MM.1S (cell line): Measurements from ENCODE around the gene DLGAP1.

Experiments used
- DNase-seq: peaks from one replicate; pipeline ENCODE4 v3.0.0-alpha.2; 2015
- H2AFZ ChIP-seq: fragments of 300-600 bp; sonication (generic); 2 replicates; pipeline ENCODE4 v1.6.0; 2016; ENCODE audit warnings: antibody characterized with exemption, low read length
- H3F3A ChIP-seq: fragments of 300-600 bp; sonication (generic); 2 replicates; pipeline ENCODE4 v1.6.1; 2016; ENCODE audit warnings: mild to moderate bottlenecking, antibody characterized with exemption, low read length, moderate library complexity, mixed read lengths; ENCODE audit not compliant: insufficient read depth
- H3K27ac ChIP-seq: fragments of 300-600 bp; sonication (generic); 2 replicates; pipeline ENCODE4 v1.5.1; 2016; ENCODE audit warnings: mild to moderate bottlenecking, low read length
- H3K27me3 ChIP-seq: fragments of 300-600 bp; sonication (generic); replicated peaks from 2 replicates; pipeline ENCODE4 v1.6.0; 2016; ENCODE audit warnings: low read length; ENCODE audit not compliant: insufficient read depth
- H3K36me3 ChIP-seq: fragments of 300-600 bp; sonication (generic); replicated peaks from 2 replicates; pipeline ENCODE4 v1.6.1; 2016; ENCODE audit warnings: mild to moderate bottlenecking, low read length, mixed read lengths; ENCODE audit not compliant: insufficient read depth
- H3K4me1 ChIP-seq: fragments of 300-600 bp; sonication (generic); 2 replicates; pipeline ENCODE4 v1.6.1; 2016; ENCODE audit warnings: low read length, mixed read lengths
- H3K4me2 ChIP-seq: fragments of 300-600 bp; sonication (generic); 2 replicates; pipeline ENCODE4 v1.6.0; 2016; ENCODE audit warnings: low read depth, low read length
- H3K4me3 ChIP-seq: fragments of 300-600 bp; sonication (generic); 2 replicates; pipeline ENCODE4 v1.5.1; 2016; ENCODE audit warnings: low read length, mixed read lengths
- H3K79me2 ChIP-seq: fragments of 300-600 bp; sonication (generic); 2 replicates; pipeline ENCODE4 v1.6.1; 2016; ENCODE audit warnings: mixed run types, low read length, mixed read lengths
- H3K9ac ChIP-seq: fragments of 300-600 bp; sonication (generic); 2 replicates; pipeline ENCODE4 v1.6.1; 2016; ENCODE audit warnings: low read length, mixed read lengths
- H3K9me2 ChIP-seq: fragments of 300-600 bp; sonication (generic); replicated peaks from 2 replicates; pipeline ENCODE4 v1.6.1; 2016; ENCODE audit warnings: mild to moderate bottlenecking, low read length, mixed read lengths; ENCODE audit not compliant: insufficient read depth
- H3K9me3 ChIP-seq: fragments of 300-600 bp; sonication (generic); replicated peaks from 2 replicates; pipeline ENCODE4 v1.6.1; 2016; ENCODE audit warnings: mild to moderate bottlenecking, low read length, mixed read lengths; ENCODE audit not compliant: insufficient read depth
- H4K20me1 ChIP-seq: fragments of 300-600 bp; sonication (generic); 2 replicates; pipeline ENCODE4 v1.6.1; 2016; ENCODE audit warnings: mild to moderate bottlenecking, low read length, moderate library complexity, mixed read lengths; ENCODE audit not compliant: insufficient read depth
- CTCF ChIP-seq: fragments of 300-600 bp; sonication (generic); IDR thresholded peaks from 2 replicates; pipeline ENCODE4 v1.5.1; 2016; ENCODE audit warnings: antibody characterized with exemption, low read length, mixed read lengths
- EZH2 ChIP-seq: fragments of 300-600 bp; sonication (generic); optimal IDR thresholded peaks from 2 replicates; pipeline ENCODE3; 2017; ENCODE audit warnings: low read depth, mild to moderate bottlenecking, antibody characterized with exemption, low read length, mixed read lengths
- EZH2phosphoT487 ChIP-seq: fragments of 300-600 bp; sonication (generic); IDR thresholded peaks from 2 replicates; pipeline ENCODE4 v1.6.1; 2018; ENCODE audit warnings: antibody characterized with exemption, low read length

DLGAP1 gene

GRCh38 chr18:3712491-3712890 lies 742.6 kb downstream of the DLGAP1 start:
- Histone ChIP-seq H3K36me3 (no peaks in the 10 kb centered on the region), H3K4me3 (no peak overlapping the region), H3K79me2 (no peaks in the 10 kb centered on the region), H3K9ac (no peak overlapping the region), H3K4me2 (no peak overlapping the region), H3K9me3 (no peaks in the 10 kb centered on the region), H3F3A (no peaks in the 10 kb centered on the region), H4K20me1 (no peaks in the 10 kb centered on the region), H3K4me1 (no peaks in the 10 kb centered on the region), H2AFZ (no peak overlapping the region), H3K9me2 (no peaks in the 10 kb centered on the region), H3K27ac (no peak overlapping the region), H3K27me3 (no peaks in the 10 kb centered on the region)
- TF ChIP-seq CTCF (no peak), EZH2 (no peak), EZH2phosphoT487 (no peak)
- no peak for DNase-seq

- no peaks in the 10 kb centered on the region for H3K27me3 ChIP-seq
- H3K4me3 ChIP-seq: no peak overlapping the region
- H3K36me3 ChIP-seq: no peaks in the 10 kb centered on the region
- TF ChIP-seq CTCF: no peak
- no peak for TF ChIP-seq EZH2phosphoT487
- no peak for TF ChIP-seq EZH2
- no peak overlapping the region for H2AFZ ChIP-seq
- no peaks in the 10 kb centered on the region for H3K9me3 ChIP-seq
- no peak overlapping the region for H3K9ac ChIP-seq
- no peaks in the 10 kb centered on the region for H3K79me2 ChIP-seq
- no peak overlapping the region for H3K27ac ChIP-seq
- H4K20me1 ChIP-seq: no peaks in the 10 kb centered on the region
- DNase-seq: no peak
- H3K4me2 ChIP-seq: no peak overlapping the region
- H3K9me2 ChIP-seq: no peaks in the 10 kb centered on the region
- no peaks in the 10 kb centered on the region for H3F3A ChIP-seq
- no peaks in the 10 kb centered on the region for H3K4me1 ChIP-seq
Measured at GRCh38 chr18:3710712-3711301, 744.3 kb downstream of the DLGAP1 start.

- H3K27ac ChIP-seq: no peak overlapping the region
- no peak overlapping the region for H3K4me2 ChIP-seq
Measured at GRCh38 chr18:3709205-3709604, 745.9 kb downstream of the DLGAP1 start.

More at GRCh38 chr18:3709205-3709604, 745.9 kb downstream of the DLGAP1 start:
- H4K20me1 ChIP-seq: no peaks in the 10 kb centered on the region
- no peaks in the 10 kb centered on the region for H3F3A ChIP-seq
- H3K27me3 ChIP-seq: no peaks in the 10 kb centered on the region
- no peak overlapping the region for H3K9ac ChIP-seq
- H3K4me3 ChIP-seq: no peak overlapping the region
- TF ChIP-seq EZH2 (no peak), EZH2phosphoT487 (no peak), CTCF (no peak)
- no peaks in the 10 kb centered on the region for H3K4me1 ChIP-seq
- H3K9me2 ChIP-seq: no peaks in the 10 kb centered on the region
- H3K79me2 ChIP-seq: no peaks in the 10 kb centered on the region
- no peak overlapping the region for H2AFZ ChIP-seq
- no peak for DNase-seq
- H3K9me3 ChIP-seq: no peaks in the 10 kb centered on the region
- no peaks in the 10 kb centered on the region for H3K36me3 ChIP-seq
